NCI-H2029 treated with DMSO at 0.1 percent for 48 hours (cell line): ENCODE results near the gene PAX8.
A peak's percentile ranks its signal among the peaks of the same experiment; 100 is the strongest.

ENCODE experiments used
- DNase-seq: peaks from one replicate; lab custom pipeline; 2025; lab: John Stamatoyannopoulos, UW

The PAX8 gene

GRCh38 chr2:113236367-113237159, 42.2 kb downstream of the PAX8 start:
- no peak for DNase-seq

GRCh38 chr2:113235347-113236226, 43.1 kb downstream of the PAX8 start:
- peak; percentile 39 for DNase-seq

- DNase-seq = no peak
These were observed 43.9 kb downstream of the PAX8 start for GRCh38 chr2:113234721-113235346.

- DNase-seq = no peak
These were observed 44.8 kb downstream of the PAX8 start for GRCh38 chr2:113233593-113234550.

- DNase-seq = no peak
These were observed 46.0 kb downstream of the PAX8 start for GRCh38 chr2:113232740-113233139.

- no peak for DNase-seq
These were observed 46.6 kb downstream of the PAX8 start for GRCh38 chr2:113232123-113232522.

GRCh38 chr2:113231064-113231463, 47.7 kb downstream of the PAX8 start:
- no peak for DNase-seq

GRCh38 chr2:113230531-113230930, 48.2 kb downstream of the PAX8 start:
- no peak for DNase-seq

- DNase-seq = no peak
These were observed 48.9 kb downstream of the PAX8 start for GRCh38 chr2:113229795-113230194.

- DNase-seq = no peak
These were observed 49.6 kb downstream of the PAX8 start for GRCh38 chr2:113228991-113229716.

GRCh38 chr2:113228351-113228750, 50.4 kb downstream of the PAX8 start:
- no peak for DNase-seq

- no peak for DNase-seq
These were observed 51.0 kb downstream of the PAX8 start for GRCh38 chr2:113227698-113228097.

- no peak for DNase-seq
These were observed 51.4 kb downstream of the PAX8 start for GRCh38 chr2:113227290-113227689.

GRCh38 chr2:113226462-113226861, 52.3 kb downstream of the PAX8 start:
- no peak for DNase-seq

GRCh38 chr2:113225263-113226259, 53.2 kb downstream of the PAX8 start:
- DNase-seq = peak; percentile 7

- DNase-seq = no peak
These were observed 54.0 kb downstream of the PAX8 start for GRCh38 chr2:113224647-113225236.

GRCh38 chr2:113223813-113224212, 54.9 kb downstream of the PAX8 start:
- no peak for DNase-seq

- no peak for DNase-seq
These were observed 56.9 kb downstream of the PAX8 start for GRCh38 chr2:113221846-113222245.
